ENCODE measurements around the gene HID1. TPM values are rescaled to one million over a fixed set of nuclear protein-coding genes. Genes with fewer than 3 reads are reported as not detected.

The HID1 gene
- total and polyA plus RNA-seq, 9 of the 15 experiments (the other 6 are each of a cell fraction or from before 2014, with no cell fraction given), result 0.14 to 2.1 (median 0.54) TPM; not detected in 2

DNA sequence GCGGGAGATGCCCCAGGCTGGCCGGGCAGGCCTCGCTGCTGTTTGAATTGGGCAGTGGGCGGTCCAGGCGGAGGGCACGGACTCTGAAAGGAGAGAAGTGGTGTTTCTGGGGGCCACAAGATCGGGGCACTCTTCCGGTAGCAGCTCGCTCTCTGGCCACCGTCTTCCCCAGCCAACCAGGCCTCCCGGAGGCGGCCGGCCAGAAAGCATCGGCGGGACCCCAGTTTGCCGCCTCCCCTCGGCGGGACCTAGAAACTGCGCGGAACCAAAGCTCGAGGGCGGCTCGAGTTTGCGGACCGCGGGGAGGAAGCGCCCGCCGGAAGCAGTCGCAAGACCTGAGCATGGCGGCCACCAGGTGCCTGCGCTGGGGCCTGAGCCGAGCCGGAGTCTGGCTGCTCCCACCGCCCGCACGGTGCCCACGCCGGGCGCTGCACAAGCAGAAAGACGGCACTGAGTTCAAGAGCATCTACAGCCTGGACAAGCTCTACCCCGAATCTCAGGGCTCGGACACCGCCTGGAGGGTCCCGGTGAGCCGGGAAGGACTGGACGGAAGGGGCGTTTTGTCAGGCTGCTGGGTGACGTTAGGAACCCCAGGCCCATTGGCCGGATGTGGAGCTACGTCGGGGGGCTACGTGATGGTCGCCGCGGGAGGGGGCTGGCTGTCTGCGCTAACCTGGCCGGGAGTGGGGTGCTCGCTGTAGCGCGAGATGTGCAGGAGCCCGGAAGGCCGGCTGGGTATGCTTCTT, 40.0 kb upstream of the HID1 start, which contains the start of gene MRPL58 (continued):
- TF ChIP-seq ZNF668 (CRISPR knock-in tag; IDR thresholded peaks at IDR 0.05), result peak; percentile 41; the same call in 1 of the 2 replicates
- no peak for TF ChIP-seq ETV6 (IDR thresholded peaks at IDR 0.05; ENCODE audit: borderline replicate concordance in 1 of 2, low read depth in 2 of 2, low read length in 1 of 2)
- no peak for TF ChIP-seq ETV6 (CRISPR knock-in tag; IDR thresholded peaks at IDR 0.05; ENCODE audit: borderline replicate concordance)
- peak; percentile 94 for TF ChIP-seq ZFX (CRISPR knock-in tag; IDR thresholded peaks at IDR 0.05)
- TF ChIP-seq MTA1 (IDR thresholded peaks at IDR 0.05; ENCODE audit: borderline replicate concordance), result no peak
- peak; percentile 97 for TF ChIP-seq PHF8 (IDR thresholded peaks at IDR 0.05; ENCODE audit: borderline replicate concordance, low read length)
- no peak for TF ChIP-seq ZC3H4 (CRISPR knock-in tag; IDR thresholded peaks at IDR 0.05; ENCODE audit: borderline replicate concordance)
- no peak for TF ChIP-seq MITF (IDR thresholded peaks at IDR 0.05)
- TF ChIP-seq PRMT5 (CRISPR knock-in tag; IDR thresholded peaks at IDR 0.05), result no peak
- 0 out of 2 replicates have a peak, but pooled peaks have one; percentile 27 for TF ChIP-seq ZZZ3 (IDR thresholded peaks at IDR 0.05)
- peak; percentile 33; the same call in 1 of the 2 replicates for TF ChIP-seq GABPB2 (CRISPR knock-in tag; conservative IDR thresholded peaks at IDR 0.05)
- no peak for TF ChIP-seq NR2F6 (CRISPR knock-in tag; IDR thresholded peaks at IDR 0.05)
- TF ChIP-seq, protein P1, sequence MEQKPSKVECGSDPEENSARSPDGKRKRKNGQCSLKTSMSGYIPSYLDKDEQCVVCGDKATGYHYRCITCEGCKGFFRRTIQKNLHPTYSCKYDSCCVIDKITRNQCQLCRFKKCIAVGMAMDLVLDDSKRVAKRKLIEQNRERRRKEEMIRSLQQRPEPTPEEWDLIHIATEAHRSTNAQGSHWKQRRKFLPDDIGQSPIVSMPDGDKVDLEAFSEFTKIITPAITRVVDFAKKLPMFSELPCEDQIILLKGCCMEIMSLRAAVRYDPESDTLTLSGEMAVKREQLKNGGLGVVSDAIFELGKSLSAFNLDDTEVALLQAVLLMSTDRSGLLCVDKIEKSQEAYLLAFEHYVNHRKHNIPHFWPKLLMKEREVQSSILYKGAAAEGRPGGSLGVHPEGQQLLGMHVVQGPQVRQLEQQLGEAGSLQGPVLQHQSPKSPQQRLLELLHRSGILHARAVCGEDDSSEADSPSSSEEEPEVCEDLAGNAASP (IDR thresholded peaks at IDR 0.05), result no peak
- no peak for TF ChIP-seq ZNF174 (CRISPR knock-in tag; IDR thresholded peaks at IDR 0.05)
- TF ChIP-seq SAFB2 (IDR thresholded peaks at IDR 0.05; ENCODE audit: borderline replicate concordance, low read depth, low read length, severe bottlenecking), result no peak
- TF ChIP-seq TEAD2 (tag; IDR thresholded peaks at IDR 0.05), result no peak
- TF ChIP-seq CBX8 (IDR thresholded peaks at IDR 0.05; ENCODE audit: borderline replicate concordance, extremely low read depth, low read depth, low read length, poor library complexity, severe bottlenecking), result no peak
- peak; percentile 74 for TF ChIP-seq DMBX1 (CRISPR knock-in tag; IDR thresholded peaks at IDR 0.05; ENCODE audit: borderline replicate concordance)
- TF ChIP-seq, protein P2, sequence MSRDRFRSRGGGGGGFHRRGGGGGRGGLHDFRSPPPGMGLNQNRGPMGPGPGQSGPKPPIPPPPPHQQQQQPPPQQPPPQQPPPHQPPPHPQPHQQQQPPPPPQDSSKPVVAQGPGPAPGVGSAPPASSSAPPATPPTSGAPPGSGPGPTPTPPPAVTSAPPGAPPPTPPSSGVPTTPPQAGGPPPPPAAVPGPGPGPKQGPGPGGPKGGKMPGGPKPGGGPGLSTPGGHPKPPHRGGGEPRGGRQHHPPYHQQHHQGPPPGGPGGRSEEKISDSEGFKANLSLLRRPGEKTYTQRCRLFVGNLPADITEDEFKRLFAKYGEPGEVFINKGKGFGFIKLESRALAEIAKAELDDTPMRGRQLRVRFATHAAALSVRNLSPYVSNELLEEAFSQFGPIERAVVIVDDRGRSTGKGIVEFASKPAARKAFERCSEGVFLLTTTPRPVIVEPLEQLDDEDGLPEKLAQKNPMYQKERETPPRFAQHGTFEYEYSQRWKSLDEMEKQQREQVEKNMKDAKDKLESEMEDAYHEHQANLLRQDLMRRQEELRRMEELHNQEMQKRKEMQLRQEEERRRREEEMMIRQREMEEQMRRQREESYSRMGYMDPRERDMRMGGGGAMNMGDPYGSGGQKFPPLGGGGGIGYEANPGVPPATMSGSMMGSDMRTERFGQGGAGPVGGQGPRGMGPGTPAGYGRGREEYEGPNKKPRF (IDR thresholded peaks at IDR 0.05; ENCODE audit: low read depth, low read length), result no peak
- TF ChIP-seq NELFE (IDR thresholded peaks at IDR 0.05; ENCODE audit: insufficient read depth, insufficient read length), result no peak
- TF ChIP-seq NR0B1 (IDR thresholded peaks at IDR 0.05; ENCODE audit: partially characterized antibody), result no peak
- TF ChIP-seq ELF4 (CRISPR knock-in tag; IDR thresholded peaks at IDR 0.05), result 0 out of 2 replicates have a peak, but pooled peaks have one; percentile 73
